Activated CD8-positive, alpha-beta memory T cell treated with anti-CD3 and anti-CD28 coated beads, Interleukin-2, amount 50 U/mL, for 1 hour (primary cell): ENCODE measurements around the gene OR52L1.
"Not testable (repeated sequence)": the region's sequence is repeated elsewhere in the genome, so short reads cannot be mapped to it uniquely, and the experiment has no call there.

Source experiments
- DNase-seq: peaks from one replicate; pipeline ENCODE4 v3.0.0-alpha.2; 2020; ENCODE audit errors: extremely low read depth

OR52L1 gene

DNA sequence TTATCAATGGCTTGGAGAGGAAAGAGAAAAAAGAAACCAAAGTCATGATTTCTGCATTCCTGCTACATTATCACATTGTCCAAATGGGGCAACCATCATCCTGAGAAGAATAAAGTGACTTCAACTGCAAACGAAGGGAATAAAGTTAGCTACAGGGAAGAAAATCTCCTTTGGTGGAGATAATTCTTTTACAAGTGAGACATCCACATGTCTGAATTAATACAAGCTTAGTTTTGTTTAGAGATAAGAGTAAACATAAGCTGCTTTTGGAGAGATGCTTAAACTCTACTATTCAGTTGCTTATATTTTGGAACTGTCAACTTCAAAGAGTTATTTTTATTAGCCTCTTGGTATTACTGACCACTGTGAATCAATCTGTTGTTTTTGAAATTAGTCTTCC is at the start of gene OR52L1:
OR52L1 (minus strand) TSS at position 101 of the 400 bp plus-strand sequence; CDS start at position 46, 55 bp downstream.
- no peak for DNase-seq

DNA sequence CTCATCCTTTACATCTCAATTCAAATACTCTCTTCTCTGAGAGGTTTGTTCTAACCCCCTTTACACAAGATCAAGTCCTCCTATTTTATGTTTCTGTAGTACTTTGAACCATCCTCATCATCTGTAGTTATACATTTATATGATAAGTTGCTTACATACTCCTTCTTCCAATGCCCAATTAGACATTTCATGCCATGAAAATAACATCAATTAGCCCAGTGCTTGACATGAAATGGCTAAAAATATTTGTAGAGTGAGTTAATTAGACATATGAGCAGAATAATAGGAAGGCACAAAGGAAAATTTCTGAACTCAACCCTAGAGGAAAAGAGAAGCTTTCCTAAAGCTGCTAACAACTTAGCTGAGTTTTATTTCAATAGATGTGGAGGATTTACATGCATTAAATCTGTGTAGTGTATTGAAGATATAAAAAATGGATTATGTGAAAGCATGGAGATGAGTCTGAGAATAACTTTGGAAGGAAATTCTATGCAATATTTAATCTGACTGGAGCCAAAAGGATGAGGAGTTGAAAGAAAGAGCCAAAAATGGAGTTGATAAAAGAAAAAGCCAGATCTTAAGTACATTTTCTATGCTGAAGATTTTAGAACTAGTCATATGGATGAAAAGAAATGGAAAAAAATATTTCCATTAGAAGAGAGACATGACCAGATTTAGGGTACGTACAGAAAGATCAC is 44.1 kb upstream of the OR52L1 start, which contains the start of gene OR56A1:
OR56A1 (minus strand) TSS at position 51 of the 698 bp plus-strand sequence. CDS start 3,066 bp downstream, outside the sequence.
- no peak for DNase-seq

DNA sequence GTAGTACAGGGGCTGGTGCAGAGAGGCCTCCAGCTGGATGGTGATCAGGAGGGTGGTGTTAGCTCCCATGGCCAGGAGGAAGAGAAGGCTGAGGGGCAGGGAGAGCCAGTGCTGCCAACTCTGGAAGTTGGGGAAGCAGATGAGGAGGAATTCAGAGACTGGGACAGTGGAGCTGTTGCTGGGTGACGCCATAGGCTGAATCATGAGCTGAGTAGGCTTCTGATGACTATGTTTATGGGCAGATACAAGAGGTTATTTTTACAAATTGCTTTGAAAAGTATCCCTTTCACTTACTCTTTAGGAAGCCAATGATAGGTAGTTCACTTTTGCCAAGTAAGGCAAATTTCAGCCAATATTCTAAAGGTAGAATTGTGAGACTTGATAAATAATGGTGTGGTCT is 40.7 kb upstream of the OR52L1 start:
- DNase-seq = no peak

DNA sequence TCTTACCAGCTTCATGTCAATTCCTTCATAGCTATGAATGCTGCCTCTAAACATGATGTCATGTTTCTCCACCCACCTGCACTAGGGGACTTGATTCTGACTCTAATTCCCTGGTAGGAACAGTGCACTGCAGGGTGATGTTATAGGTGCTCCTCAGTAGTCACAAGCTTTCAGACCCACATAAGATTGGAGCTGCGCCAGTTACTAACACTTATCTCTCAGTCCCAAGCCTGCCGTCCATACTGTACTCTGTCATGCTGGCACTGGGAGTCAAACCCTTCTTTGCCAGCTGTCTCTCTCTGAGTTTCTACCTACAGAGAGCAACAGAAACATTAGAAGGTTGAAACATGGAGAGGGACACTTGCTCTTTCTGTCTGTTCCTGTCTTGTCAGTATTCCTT is 38.3 kb upstream of the OR52L1 start:
- DNase-seq = no peak

DNA sequence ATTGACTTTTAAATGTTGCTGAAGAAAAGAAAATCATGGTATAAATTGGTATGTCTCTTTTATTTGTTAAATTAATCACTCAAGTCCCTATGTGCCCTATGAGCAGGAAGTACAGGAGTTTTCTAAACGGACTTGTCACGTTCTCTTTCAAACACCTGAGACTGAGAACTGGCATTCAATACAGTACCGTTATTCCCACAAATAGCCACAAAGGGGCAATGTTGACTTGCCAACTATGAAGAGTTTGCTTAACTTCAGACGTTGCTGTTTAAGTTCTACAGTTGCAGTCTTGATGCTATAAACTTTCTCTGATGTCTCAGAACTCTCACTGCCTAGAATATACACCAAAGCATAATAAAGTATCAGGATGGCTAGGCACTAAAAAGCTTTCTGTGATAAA is 36.2 kb upstream of the OR52L1 start:
- DNase-seq = no peak

DNA sequence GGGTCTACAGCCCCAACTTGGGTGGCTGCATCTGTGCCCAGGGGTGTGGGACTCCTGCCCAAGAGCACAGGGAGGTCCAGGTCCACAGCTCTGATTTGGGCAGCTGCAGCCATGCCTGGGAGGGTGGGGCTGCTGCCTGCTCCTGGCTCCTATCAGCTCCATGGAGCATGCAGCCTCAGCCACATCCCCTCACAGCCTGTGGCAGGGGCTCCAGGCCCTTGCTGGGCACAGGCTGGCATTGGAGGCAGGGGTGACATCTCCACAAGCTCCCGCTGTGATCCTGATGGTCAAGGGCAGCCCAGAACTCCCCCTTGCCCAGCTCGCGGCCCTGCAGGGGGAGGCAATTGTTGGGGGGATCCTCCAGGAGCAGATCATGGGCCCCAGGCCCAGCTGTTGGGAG is 26.3 kb upstream of the OR52L1 start:
- no peak for DNase-seq

DNA sequence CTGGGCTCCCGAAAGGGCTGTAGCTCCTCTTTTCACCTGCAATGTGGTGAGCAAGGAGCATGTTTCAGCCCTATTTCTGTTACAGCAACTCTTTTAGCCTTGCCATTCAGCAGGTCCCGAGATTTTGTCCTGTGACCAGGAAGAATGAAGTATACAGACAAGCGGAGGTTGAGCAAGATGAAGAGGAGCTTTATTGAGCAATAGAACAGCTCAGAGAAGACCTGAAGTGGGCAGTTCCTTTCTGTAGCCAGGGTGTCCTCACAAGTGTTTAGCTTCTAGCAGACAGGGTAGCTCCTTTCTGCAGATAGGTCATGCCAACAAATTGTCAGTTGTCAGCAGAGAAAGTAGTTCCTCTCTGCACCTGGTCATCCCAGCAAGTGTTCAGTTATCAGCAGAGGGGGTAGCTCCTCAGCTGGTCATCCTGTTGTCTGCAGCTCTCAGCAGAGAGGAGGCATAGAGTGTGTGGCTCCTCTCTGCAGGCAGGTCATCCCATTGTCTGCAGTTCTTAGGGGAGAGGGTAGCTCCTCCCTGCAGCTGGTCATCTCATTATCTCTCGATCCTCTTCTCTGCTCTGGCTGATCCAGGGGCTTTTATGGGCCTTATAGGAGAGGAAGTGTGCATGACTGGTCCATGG is 25.4 kb upstream of the OR52L1 start:
- DNase-seq = no peak

DNA sequence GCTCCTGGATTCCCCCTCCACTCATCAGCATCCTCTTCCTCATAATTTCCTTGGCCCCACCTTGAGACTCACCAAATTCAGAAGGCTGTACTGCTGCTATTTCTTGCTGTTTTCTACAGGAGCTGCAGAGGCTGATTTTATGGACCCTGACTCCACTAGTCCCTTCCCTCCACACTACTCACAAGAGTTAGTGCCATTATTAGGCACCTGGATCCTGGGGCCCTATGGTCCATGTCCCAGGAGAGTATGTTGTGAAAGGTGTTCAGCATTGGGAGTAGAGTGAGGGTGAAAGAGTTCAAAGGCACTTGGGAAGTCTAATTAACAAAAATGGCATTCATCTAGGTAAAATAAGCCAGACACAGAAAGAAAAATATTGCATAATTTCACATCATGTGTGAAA is 20.1 kb upstream of the OR52L1 start, which contains the start of gene OR56A4:
OR56A4 (minus strand) TSS at position 101 of the 400 bp plus-strand sequence. CDS start 3,954 bp downstream, outside the sequence.
- no peak for DNase-seq

DNA sequence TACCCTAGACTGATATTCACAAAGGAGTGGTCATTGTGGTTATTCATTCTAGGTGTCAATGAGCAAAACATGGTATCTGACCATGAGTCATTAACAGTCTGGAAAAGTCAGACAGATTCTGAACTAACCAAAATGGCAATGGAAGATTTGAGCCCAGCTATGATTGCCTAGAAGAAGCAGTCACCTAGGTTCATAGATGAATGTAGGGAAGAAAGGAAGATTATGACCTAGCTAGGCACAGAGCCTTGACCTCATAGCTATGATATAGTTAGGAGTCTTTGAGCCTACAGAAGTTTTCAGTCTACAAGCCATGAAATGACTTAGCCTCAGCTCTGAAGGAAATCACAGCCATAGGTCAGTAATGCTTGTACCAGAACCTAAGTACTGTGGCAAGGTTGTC is 19.6 kb upstream of the OR52L1 start:
- DNase-seq = no peak

DNA sequence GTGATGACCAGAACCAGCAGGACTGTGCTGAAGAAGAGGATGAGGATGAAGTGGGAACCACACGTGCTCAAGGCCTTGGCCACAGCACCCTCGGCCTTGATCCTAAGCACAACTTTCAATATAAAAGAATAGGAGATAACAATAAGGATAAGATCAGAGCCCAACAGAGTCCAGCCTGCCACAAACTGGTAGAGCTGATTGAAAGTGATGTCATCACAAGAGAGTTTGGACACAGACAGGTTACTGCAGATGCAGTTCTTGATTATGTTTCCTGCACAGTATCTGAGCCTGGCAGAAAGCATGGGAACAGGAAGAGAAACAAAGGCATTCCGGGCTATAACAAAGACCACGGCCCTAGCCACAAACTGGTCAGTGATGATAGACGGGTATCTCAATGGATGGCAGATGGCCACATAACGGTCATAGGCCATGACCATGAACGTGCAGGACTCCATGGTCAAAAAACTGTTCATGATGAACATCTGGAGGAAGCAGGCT is 15.5 kb upstream of the OR52L1 start:
- DNase-seq = no peak

DNA sequence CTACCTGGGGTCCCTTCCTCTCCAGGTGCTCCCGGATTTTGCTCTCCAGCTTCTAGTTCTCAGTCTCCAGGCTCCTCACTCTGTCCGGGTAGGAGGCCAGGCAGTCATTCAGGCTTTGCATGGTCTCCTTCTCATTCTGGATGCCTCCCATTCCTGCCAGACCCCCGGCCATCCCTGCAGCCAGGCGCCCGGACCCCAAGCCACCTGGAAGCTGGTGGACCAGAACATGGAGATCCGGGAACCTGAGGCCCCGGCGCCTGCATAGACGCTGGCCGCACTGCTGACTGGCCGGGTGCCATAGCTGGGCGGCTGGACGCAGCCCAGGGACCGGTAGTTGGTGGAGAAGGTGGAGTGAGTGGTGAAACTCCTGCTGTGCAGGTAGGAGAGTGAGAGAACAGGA is 8.0 kb upstream of the OR52L1 start:
- no peak for DNase-seq

DNA sequence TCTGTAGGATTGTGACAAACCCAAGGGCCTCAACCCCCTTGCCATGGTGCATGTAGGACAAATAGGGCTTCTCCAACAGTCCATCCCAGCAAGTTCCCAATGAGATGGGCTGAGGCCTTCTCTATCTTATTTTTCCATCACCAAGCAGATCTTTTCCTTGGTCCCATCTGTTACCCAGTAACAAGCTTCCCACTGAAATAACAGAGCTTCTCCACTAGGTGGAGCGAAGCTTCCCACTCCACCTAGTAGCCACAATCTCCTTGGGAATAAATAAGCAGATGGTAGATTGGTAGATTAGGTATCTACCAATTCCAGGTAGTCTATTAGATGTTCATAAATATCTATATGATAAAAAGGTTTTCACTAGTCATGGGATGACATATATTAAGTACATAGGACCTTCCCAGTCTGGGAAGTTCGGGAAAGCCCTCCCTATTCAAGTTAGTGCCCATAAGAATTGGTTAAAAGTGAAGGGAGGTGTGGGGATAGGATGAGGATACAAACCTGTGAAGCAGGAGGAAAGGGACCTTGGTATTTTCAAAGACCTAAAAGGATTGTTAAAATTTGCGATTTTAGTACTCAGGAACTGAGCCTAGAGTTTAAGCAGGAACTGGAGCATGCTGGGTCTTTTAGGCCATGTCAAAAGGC is 5.9 kb upstream of the OR52L1 start:
- DNase-seq = no peak

DNA sequence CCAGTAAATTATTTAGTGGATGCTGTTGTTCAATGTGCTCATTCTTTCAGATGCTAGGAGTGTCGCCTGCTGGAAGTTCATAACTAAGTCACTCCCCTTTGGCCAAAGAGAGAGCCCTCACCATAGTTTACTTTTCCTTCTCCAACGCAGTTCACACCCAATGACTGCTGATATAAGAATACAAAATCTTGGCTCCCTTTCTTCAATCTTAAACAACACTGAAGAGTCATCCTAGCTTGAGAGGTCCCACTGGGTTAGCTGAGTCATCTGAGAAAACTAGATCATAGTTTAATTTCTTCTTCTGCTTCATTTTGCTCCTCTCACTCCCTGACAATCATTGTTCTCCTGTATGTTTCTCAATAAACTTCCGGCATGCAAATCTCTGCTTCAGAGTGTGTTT is 5.4 kb upstream of the OR52L1 start:
- no peak for DNase-seq

DNA sequence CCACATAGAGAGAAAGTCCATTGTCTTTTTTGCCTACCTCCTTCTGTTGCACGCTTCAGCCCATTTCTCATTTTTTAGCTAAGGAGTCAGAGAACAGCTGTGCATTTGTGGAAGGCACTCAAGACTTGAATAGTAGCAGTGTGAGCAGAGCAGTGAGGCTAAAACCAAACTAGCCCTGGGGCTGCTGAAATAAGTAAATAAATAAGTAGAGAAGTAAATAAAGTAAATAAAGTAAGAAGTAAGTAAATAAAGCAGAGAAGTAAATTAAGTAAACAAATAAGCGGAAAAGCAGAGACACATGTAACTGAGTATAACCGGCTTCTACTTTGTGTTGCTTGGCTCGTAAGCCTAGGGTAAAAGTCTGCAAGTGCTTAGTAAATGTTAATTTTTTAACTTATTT is 2.4 kb upstream of the OR52L1 start:
- no peak for DNase-seq

DNA sequence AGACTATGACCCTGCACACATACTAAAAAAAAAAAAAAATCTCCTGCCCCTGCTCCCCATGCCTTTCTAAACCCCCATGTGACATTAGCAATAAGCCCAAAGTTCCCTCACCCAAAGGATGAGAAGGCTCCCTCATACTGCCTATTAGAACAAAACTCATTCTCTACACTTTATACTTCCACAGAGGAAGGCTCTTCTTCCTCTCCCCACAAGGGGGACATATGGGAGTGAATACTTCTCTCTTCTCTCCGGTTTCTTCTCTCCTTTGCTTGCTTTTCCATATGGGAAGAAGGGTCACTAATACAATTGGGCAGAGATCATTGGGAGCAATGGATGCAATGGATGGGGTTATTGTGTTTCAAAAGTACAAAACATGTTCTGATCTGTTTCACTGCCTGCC is 3.3 kb downstream of the OR52L1 start:
- no peak for DNase-seq

DNA sequence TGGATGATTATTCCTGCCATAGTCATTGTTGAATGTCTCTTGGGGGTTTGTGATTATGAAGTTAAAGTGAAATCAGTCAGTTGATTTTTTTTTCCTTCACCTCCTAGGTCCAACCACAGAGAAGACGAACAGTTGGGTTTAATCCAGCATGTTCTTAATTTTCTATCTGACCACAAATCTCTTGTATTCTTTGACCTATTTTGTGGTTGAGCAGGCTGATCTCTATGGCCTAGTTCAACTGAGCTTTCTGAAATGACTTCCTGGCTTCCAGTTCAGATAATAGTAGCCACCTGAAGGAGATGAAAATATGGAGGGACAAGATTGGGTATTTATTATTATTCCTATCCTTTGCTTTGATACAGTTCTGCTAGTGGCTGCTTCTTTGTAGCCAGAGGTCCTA is 13.3 kb downstream of the OR52L1 start:
- DNase-seq = no peak

DNA sequence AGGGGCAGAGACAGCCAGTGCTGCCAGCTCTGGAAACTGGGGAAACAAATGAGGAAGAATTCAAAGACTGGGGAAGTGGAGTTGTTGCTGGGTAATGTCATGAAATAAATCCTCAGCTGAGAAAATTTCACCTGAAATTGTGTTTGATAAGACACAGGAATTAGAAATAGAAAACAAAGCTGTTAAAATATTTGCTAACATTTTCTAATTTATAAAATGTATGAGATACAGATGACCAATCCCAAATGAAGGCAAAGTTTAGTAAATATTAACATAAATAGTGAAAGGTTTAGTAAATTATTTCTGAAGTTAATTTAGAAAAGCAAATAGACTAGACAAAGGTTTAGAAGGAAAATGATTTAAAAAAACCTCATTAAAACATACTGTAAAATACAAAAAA is 18.4 kb downstream of the OR52L1 start, which contains the start of gene OR56A5:
OR56A5 (minus strand) TSS at position 101 of the 400 bp plus-strand sequence; CDS start at position 101, 0 bp downstream.
- DNase-seq = no peak

DNA sequence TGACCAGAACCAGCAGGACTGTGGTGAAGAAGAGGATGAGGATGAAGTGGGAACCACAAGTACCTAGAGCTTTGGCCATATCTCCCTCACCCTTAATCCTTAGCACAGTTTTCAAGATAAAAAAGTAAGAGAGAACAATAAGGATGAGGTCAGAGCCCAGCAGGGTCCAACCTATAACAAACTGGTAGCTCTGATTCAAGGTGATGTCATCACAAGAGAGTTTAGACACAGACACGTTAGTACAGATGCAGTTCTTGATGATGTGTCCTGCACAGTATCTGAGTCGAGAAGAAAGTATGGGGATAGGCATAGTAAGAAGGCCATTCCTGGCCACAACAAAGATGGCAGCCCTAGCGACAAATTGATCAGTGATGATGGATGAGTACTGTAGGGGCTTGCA is 19.1 kb downstream of the OR52L1 start:
- DNase-seq = no peak

DNA sequence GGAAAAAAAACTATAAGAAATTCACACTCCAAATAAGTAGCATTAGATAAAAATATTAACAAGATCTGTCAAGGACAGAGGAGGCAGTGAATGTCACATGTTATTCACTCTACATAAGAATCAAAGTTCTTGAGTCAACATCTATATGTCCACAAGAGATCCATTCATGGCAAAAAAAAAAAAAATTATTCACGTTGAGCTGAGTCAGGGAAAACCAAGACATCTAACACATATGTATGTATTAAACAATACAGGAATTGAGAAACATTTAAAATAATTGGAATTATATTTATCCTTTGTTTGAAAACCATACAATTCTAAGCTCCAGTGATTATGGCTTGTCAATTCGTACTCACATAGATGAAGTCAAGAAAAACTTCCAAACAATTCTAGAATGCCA is 19.8 kb downstream of the OR52L1 start:
- DNase-seq = no peak

DNA sequence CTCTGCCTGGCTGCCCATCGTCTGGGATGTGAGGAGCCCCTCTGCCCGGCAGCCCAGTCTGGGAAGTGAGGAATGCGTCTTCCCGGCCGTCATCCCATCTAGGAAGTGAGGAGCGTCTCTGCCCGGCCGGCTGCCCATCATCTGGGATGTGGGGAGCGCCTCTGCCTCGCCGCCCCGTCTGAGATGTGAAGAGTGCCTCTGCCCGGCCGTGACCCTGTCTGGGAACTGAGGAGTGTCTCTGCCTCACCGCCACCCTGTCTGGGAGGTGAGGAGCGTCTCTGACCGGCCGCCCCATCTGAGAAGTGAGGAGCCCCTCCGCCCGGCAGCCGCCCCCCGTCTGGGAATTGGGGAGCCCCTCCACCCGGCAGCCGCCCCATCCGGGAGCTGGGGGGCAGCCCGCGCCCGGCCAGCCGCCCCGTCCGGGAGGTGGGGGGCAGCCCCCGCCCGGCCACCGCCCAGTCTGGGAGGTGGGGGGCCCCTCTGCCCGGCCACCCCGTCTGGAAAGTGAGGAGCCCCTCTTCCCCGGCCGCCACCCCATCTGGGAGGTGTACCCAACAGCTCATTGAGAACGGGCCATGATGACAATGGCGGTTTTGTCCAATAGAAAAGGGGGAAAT is 26.0 kb downstream of the OR52L1 start:
- not testable (repeated sequence) for DNase-seq

DNA sequence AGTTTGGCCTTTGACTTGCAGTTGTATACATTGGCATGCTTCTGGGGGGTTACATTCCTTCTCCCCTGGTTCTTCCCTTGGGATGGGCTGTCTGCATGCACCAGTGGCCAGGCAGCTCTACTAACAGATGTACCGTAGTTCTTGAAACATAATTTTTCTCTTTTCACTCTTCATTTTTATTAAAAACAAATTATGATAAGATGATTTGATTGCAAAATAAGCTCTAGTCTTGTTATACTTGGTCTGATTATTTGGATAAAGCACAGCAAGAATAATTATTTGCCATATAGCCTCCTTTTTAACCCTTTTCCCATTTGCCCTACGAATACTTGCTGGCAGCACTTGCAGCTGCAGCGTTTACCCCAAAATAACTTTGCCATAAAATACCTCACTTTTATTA is 31.2 kb downstream of the OR52L1 start:
- DNase-seq = no peak

DNA sequence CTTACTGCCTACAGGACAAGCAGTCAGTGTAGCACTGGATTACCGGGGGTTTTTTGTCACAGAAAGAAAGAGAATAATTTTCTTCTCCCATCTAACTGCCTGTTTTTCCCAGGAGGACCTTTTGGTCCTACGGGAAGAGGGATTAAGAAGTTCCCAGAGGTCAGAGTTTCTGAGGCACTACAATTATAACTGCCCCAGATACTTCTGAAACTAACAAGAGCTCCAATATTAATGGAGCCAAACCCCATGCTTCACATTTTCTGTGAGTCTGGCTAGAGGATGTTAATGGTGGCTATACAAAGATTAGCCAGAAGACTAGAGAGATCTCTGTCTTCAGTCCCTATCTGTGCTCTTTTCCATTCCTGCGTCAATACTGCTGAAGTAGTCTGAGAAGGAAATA is 44.8 kb downstream of the OR52L1 start, which contains the start of gene OR56A3:
OR56A3 (plus strand) TSS at position 301 of the 400 bp plus-strand sequence. CDS start 5,096 bp downstream, outside the sequence.
- no peak for DNase-seq
